ENCODE data around the gene PLEKHA1.

GRCh38 chr10:122336332-122336731 lies 38.2 kb upstream of the PLEKHA1 start:
- no peak for TF ChIP-seq POLR2A (IDR thresholded peaks at IDR 0.05; ENCODE audit: low read length)
- no peak for TF ChIP-seq GATA1 (IDR thresholded peaks at IDR 0.05; ENCODE audit: low read depth, low read length)

Data from erythroblast (primary cell).